H1 (cell line): ENCODE data around the gene SH3TC2. TPM values are rescaled to one million over a fixed set of nuclear protein-coding genes. Genes with fewer than 3 reads are reported as not detected.

Experiments used
- CTCF ChIA-PET: fragments of 300-600 bp; sonication (Branson Sonifier 250); formaldehyde crosslinking; loops from one replicate; lab custom pipeline; 2021; ENCODE audit not compliant: partially characterized antibody; lab: Charles Lee
- POLR2A ChIA-PET: fragments of 300-600 bp; sonication (Branson Sonifier 250); formaldehyde crosslinking; loops from one replicate; lab custom pipeline; 2021; ENCODE audit warnings: inconsistent platforms; ENCODE audit not compliant: partially characterized antibody; lab: Charles Lee
- DNase-seq, 2 experiments: peaks; one replicate each; pipeline versions ENCODE4 v3.0.0 to v3.0.0-alpha.2; 2010 to 2022; ENCODE audit warnings: low spot score in 2 of 2, low read depth in 1 of 2, mixed read lengths in 1 of 2
- FAIRE-seq: peaks from 2 replicates; lab custom pipeline; 2011; peaks lifted over from hg19 to GRCh38; lab: Jason Lieb, UNC
- H2AFZ ChIP-seq: 2 replicates; pipeline ENCODE4 v1.8.1; 2012; ENCODE audit warnings: low read length, inconsistent platforms
- H2AK5ac ChIP-seq: 2 replicates; pipeline ENCODE4 v1.6.1; 2013; ENCODE audit warnings: low read depth, low read length
- H2BK120ac ChIP-seq: replicated peaks from 2 replicates; pipeline ENCODE3; 2013; ENCODE audit warnings: low read depth, low read length, inconsistent platforms
- H2BK12ac ChIP-seq: 2 replicates; pipeline ENCODE4 v1.6.1; 2013; ENCODE audit warnings: low read depth, low read length
- H2BK15ac ChIP-seq: 2 replicates; pipeline ENCODE4 v1.6.1; 2013; ENCODE audit warnings: low read length
- H2BK20ac ChIP-seq: 2 replicates; pipeline ENCODE4 v1.6.1; 2013; ENCODE audit warnings: low read length
- H2BK5ac ChIP-seq: 2 replicates; pipeline ENCODE4 v1.6.1; 2013; ENCODE audit warnings: low read depth, low read length
- H3K14ac ChIP-seq: 2 replicates; pipeline ENCODE4 v1.6.1; 2013; ENCODE audit warnings: inconsistent platforms; ENCODE audit not compliant: insufficient read length
- H3K18ac ChIP-seq: 2 replicates; pipeline ENCODE4 v1.6.1; 2013; ENCODE audit warnings: low read length; ENCODE audit errors: extremely low read depth
- H3K23ac ChIP-seq: 2 replicates; pipeline ENCODE4 v1.6.1; 2013; ENCODE audit warnings: inconsistent platforms; ENCODE audit not compliant: insufficient read length
- H3K23me2 ChIP-seq: 2 replicates; pipeline ENCODE4 v1.6.1; 2013; ENCODE audit warnings: low read depth, low read length
- H3K27ac ChIP-seq: 2 replicates; pipeline ENCODE4 v1.6.1; 2011; ENCODE audit warnings: low read depth, low read length, inconsistent platforms
- H3K27me3 ChIP-seq, 4 experiments: replicated peaks in 1 of 4; 1 replicate in 1 of 4; 2 replicates in 3 of 4; pipeline versions ENCODE4 v1.6.1 to v1.8.1; 2011 to 2013; ENCODE audit warnings: low read length in 3 of 4, mild to moderate bottlenecking in 3 of 4, inconsistent platforms in 2 of 4, mixed read lengths in 2 of 4, moderate library complexity in 1 of 4; ENCODE audit not compliant: control insufficient read depth in 3 of 4, insufficient read depth in 3 of 4; ENCODE audit errors: extremely low read depth in 1 of 4
- H3K36me3 ChIP-seq, 4 experiments: 2 replicates each; pipeline versions ENCODE4 v1.6.1 to v1.8.1; 2011 to 2013; ENCODE audit warnings: mild to moderate bottlenecking in 4 of 4, low read length in 3 of 4, moderate library complexity in 2 of 4, control low read depth in 1 of 4, inconsistent platforms in 1 of 4; ENCODE audit not compliant: insufficient read depth in 4 of 4, control insufficient read depth in 2 of 4
- H3K4ac ChIP-seq: replicated peaks from 2 replicates; pipeline ENCODE3; 2013; ENCODE audit warnings: low read length, low read depth, mixed read lengths, inconsistent platforms; ENCODE audit not compliant: insufficient read length
- H3K4me1 ChIP-seq, 4 experiments: replicated peaks in 1 of 4; 1 replicate in 1 of 4; 2 replicates in 3 of 4; pipeline versions ENCODE4 v1.6.1 to v1.8.1; 2011 to 2013; ENCODE audit warnings: low read length in 3 of 4, inconsistent platforms in 2 of 4, mixed read lengths in 1 of 4; ENCODE audit not compliant: insufficient read depth in 4 of 4, control insufficient read depth in 3 of 4
- H3K4me2 ChIP-seq, 2 experiments: 2 replicates each; pipeline versions ENCODE4 v1.6.1 to v1.8.1; 2011 to 2013; ENCODE audit warnings: low read depth in 2 of 2, low read length in 2 of 2, control low read depth in 1 of 2, inconsistent platforms in 1 of 2, mild to moderate bottlenecking in 1 of 2; ENCODE audit not compliant: insufficient read depth in 1 of 2
- H3K4me3 ChIP-seq, 4 experiments: fragments of 200-600, 300-600 bp in 1 of 4; sonication (generic), shearing (Covaris generic), sonication (Bioruptor Twin) in 1 of 4; 2 replicates each; pipeline versions ENCODE4 v1.5.1 to v1.8.1; 2011 to 2016; ENCODE audit warnings: low read length in 4 of 4, low read depth in 3 of 4, control low read depth in 2 of 4, inconsistent platforms in 2 of 4, mild to moderate bottlenecking in 2 of 4, mixed read lengths in 1 of 4, moderate library complexity in 1 of 4; ENCODE audit not compliant: insufficient read depth in 2 of 4; ENCODE audit errors: extremely low read depth in 1 of 4
- H3K56ac ChIP-seq: replicated peaks from 2 replicates; pipeline ENCODE3; 2013; ENCODE audit warnings: low read depth, mild to moderate bottlenecking, mixed read lengths, low read length, inconsistent platforms; ENCODE audit not compliant: insufficient read length
- H3K79me1 ChIP-seq: 2 replicates; pipeline ENCODE4 v1.6.1; 2013; ENCODE audit warnings: low read depth, low read length, control low read depth
- H3K79me2 ChIP-seq, 2 experiments: 2 replicates each; pipeline versions ENCODE4 v1.6.1 to v1.8.1; 2012 to 2013; ENCODE audit warnings: low read length in 2 of 2, mild to moderate bottlenecking in 2 of 2, inconsistent platforms in 1 of 2; ENCODE audit not compliant: insufficient read depth in 2 of 2, control insufficient read depth in 1 of 2
- H3K9ac ChIP-seq, 4 experiments: replicated peaks in 1 of 4; 1 replicate in 1 of 4; 2 replicates in 3 of 4; pipeline versions ENCODE4 v1.6.1 to v1.8.1; 2011 to 2013; ENCODE audit warnings: low read depth in 3 of 4, low read length in 3 of 4, control low read depth in 2 of 4, mild to moderate bottlenecking in 2 of 4, moderate library complexity in 2 of 4, inconsistent platforms in 1 of 4; ENCODE audit errors: extremely low read depth in 1 of 4
- H3K9me3 ChIP-seq, 2 experiments: 2 replicates each; pipeline versions ENCODE4 v1.6.1 to v1.8.1; 2012 to 2013; ENCODE audit warnings: mild to moderate bottlenecking in 2 of 2, moderate library complexity in 2 of 2, control low read depth in 1 of 2, inconsistent platforms in 1 of 2, low read depth in 1 of 2, low read length in 1 of 2, mixed read lengths in 1 of 2; ENCODE audit not compliant: insufficient read depth in 2 of 2
- H4K20me1 ChIP-seq, 2 experiments: replicated peaks in 1 of 2; 2 replicates each; pipeline versions ENCODE3 to v1.8.1; 2011 to 2013; ENCODE audit warnings: inconsistent platforms in 2 of 2, low read length in 2 of 2, mild to moderate bottlenecking in 1 of 2; ENCODE audit not compliant: insufficient read depth in 2 of 2, control insufficient read depth in 1 of 2
- H4K5ac ChIP-seq: 2 replicates; pipeline ENCODE4 v1.6.1; 2013; ENCODE audit warnings: low read length, low read depth, mixed read lengths, inconsistent platforms; ENCODE audit not compliant: insufficient read length
- H4K8ac ChIP-seq: 2 replicates; pipeline ENCODE4 v1.8.0; 2013; ENCODE audit warnings: mild to moderate bottlenecking, moderate library complexity, low read length, inconsistent platforms; ENCODE audit not compliant: insufficient read depth; ENCODE audit errors: extremely low read depth
- H4K91ac ChIP-seq: replicated peaks from 2 replicates; pipeline ENCODE3; 2013; ENCODE audit warnings: low read length, mixed read lengths, inconsistent platforms; ENCODE audit not compliant: insufficient read length
- RXRA ChIP-seq: IDR thresholded peaks from 2 replicates; pipeline ENCODE4 v1.6.1; 2011; ENCODE audit warnings: low read depth, mild to moderate bottlenecking, low read length, moderate library complexity; ENCODE audit not compliant: insufficient read depth
- WGBS, 2 experiments: shearing (Covaris generic) in 1 of 2; methylation state at CpG; one replicate each; pipeline versions ENCODE4 v1.1.6 to v1.1.7; 2013 to 2015; ENCODE audit warnings: low lambda C conversion rate in 2 of 2, mixed read lengths in 2 of 2, inconsistent platforms in 1 of 2, low coverage in 1 of 2, missing lambda C conversion rate in 1 of 2; ENCODE audit not compliant: insufficient replicate concordance in 2 of 2, insufficient coverage in 1 of 2, insufficient read length in 1 of 2; ENCODE audit errors: extremely low coverage in 1 of 2, missing lambda C conversion rate in 1 of 2; 5-methylcytosine and 5-hydroxymethylcytosine counted together
- polyA plus RNA-seq, 7 experiments: library from polyadenylated mRNA; depleted of rRNA in 3 of 7; stranded (reverse) in 5 of 7; unstranded in 2 of 7; fragments of >200 nt in 5 of 7; fragments of 200-250 nt in 2 of 7; gene quantifications; 1 replicate in 5 of 7; 2 replicates in 1 of 7; 4 replicates in 1 of 7; pipeline versions ENCODE4 v1.2.1 to v1.2.3, GENCODE V29; 2011 to 2013; ENCODE audit warnings: missing spikeins in 2 of 7, mixed read lengths in 2 of 7
- total RNA-seq: library from RNA; stranded (reverse); fragmentation: NEBNext Ultra II Directional; extraction: Animal tissue kit (Norgen Biotek cat#: 25700); gene quantifications from 2 replicates; pipeline ENCODE4 v1.2.1, GENCODE V29; 2021

The SH3TC2 gene
- total and polyA plus RNA-seq, 2 of the 8 experiments (the other 6 are each of a cell fraction or from before 2014, with no cell fraction given) = 0.11 to 0.80 TPM

GRCh38 chr5:149043641-149044040 is 19.2 kb downstream of the SH3TC2 start:
- WGBS, 2 experiments = 91% methylated on average over 4 of the region's 4 CpGs; no CpG with 5 or more reads in 1 of the 2 experiments

More at GRCh38 chr5:149043641-149044040, 19.2 kb downstream of the SH3TC2 start:
- Histone ChIP-seq H4K5ac (no peak overlapping the region), H3K23ac (no peak overlapping the region), H3K4me3 (no peak overlapping the region), H2BK20ac (no peak overlapping the region), H3K18ac (no peak overlapping the region), H3K4ac (no peak overlapping the region), H3K23me2 (no peaks in the 10 kb centered on the region; the same call in 1 of the 2 replicates), H3K27me3 (no peaks in the 10 kb centered on the region), H2BK12ac (no peak overlapping the region), H3K79me1 (no peaks in the 10 kb centered on the region), H4K20me1 (no peaks in the 10 kb centered on the region), H3K9me3 (no peaks in the 10 kb centered on the region), H2AK5ac (no peak overlapping the region), H3K36me3 (no peaks in the 10 kb centered on the region), H2AFZ (no peak overlapping the region), H3K9ac (no peak overlapping the region), H3K4me1 (no peaks in the 10 kb centered on the region), H2BK5ac (no peak overlapping the region), H3K4me2 (no peak overlapping the region), H3K14ac (no peak overlapping the region), H3K79me2 (no peaks in the 10 kb centered on the region), H3K27ac (no peak overlapping the region), H3K56ac (no peak overlapping the region), H4K8ac (no peak overlapping the region), H4K91ac (no peak overlapping the region), H2BK15ac (no peak overlapping the region), H2BK120ac (no peak overlapping the region)
- POLR2A ChIA-PET = no interaction called here
- DNase-seq = no peak
- no peak for FAIRE-seq
- CTCF ChIA-PET = no interaction called here
- no peak for TF ChIP-seq RXRA
